Ishikawa (cell line): ENCODE data around the gene TRPV2.

ENCODE experiments used
- CREB1 ChIP-seq: IDR thresholded peaks from 2 replicates; pipeline ENCODE4 v1.6.1; 2012; ENCODE audit warnings: low read depth
- EGR1 ChIP-seq: IDR thresholded peaks from 2 replicates; pipeline ENCODE4 v1.6.1; 2012
- EP300 ChIP-seq: IDR thresholded peaks from 2 replicates; pipeline ENCODE4 v1.6.1; 2012; ENCODE audit warnings: borderline replicate concordance
- RAD21 ChIP-seq: IDR thresholded peaks from 2 replicates; pipeline ENCODE4 v1.6.1; 2012; ENCODE audit warnings: low read depth
- REST ChIP-seq: IDR thresholded peaks from 2 replicates; pipeline ENCODE4 v1.6.1; 2012; ENCODE audit warnings: low read depth, mild to moderate bottlenecking
- TAF1 ChIP-seq: IDR thresholded peaks from 2 replicates; pipeline ENCODE4 v1.6.1; 2012; ENCODE audit warnings: low read depth, mild to moderate bottlenecking
- YY1 ChIP-seq: IDR thresholded peaks from 2 replicates; pipeline ENCODE4 v1.6.1; 2012; ENCODE audit warnings: low read depth
- TF ChIP-seq, protein P1 (sequence below): IDR thresholded peaks from 2 replicates; pipeline ENCODE4 v1.6.1; 2012

DNA sequence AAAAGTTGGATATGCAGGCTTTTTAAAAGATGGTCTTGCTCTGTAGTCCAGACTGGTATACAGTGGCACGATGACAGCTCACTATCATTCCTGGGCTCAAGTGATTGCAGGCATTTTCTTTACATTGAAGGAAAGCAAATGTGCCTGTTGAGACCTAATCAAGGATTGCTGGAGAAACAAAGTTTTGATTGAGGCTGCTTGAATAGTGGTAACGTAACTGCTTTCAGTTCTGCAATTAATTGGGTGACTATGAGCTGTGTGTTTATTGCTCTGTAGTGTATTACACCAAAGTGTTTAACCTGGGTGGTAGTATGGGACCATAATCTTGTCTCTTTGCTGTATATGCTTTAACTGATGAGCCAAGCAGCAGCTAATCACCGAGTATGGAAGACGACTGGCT, 32.2 kb upstream of the TRPV2 start:
- no peak for TF ChIP-seq TAF1
- no peak for TF ChIP-seq RAD21
- no peak for TF ChIP-seq REST
- TF ChIP-seq YY1, result no peak
- no peak for TF ChIP-seq EP300
- TF ChIP-seq CREB1, result no peak
- no peak for TF ChIP-seq EGR1
- TF ChIP-seq, protein P1, sequence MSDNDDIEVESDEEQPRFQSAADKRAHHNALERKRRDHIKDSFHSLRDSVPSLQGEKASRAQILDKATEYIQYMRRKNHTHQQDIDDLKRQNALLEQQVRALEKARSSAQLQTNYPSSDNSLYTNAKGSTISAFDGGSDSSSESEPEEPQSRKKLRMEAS, result no peak
